IPS DF 4.7 (cell line): Measurements from ENCODE around the gene PLD5.
"Not testable (repeated sequence)": the region's sequence is repeated elsewhere in the genome, so short reads cannot be mapped to it uniquely, and the experiment has no call there.

Experiments
- DNase-seq: peaks from one replicate; pipeline ENCODE4 v3.0.0-alpha.2; 2013; ENCODE audit warnings: low spot score; ENCODE audit errors: extremely low read depth

The PLD5 gene

DNA sequence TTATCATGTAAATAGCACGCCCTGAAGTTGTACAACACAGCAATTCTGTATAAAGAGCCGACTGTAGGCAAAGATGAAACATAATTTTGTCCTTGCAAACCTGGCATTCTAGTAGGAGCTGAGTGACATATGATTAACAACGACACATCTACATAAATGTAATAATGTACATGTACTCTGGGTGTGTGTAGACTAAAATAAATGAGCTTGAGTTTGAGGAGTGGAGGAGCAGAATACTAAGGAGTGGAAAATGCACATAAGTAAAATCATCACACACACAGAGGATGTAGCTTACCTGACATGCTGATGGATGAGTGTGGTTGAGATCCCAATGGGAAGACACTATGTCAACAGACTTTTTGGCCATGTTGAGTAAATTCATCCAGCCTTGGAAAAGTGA lies 236.4 kb downstream of the PLD5 start:
- DNase-seq = not testable (repeated sequence)

DNA sequence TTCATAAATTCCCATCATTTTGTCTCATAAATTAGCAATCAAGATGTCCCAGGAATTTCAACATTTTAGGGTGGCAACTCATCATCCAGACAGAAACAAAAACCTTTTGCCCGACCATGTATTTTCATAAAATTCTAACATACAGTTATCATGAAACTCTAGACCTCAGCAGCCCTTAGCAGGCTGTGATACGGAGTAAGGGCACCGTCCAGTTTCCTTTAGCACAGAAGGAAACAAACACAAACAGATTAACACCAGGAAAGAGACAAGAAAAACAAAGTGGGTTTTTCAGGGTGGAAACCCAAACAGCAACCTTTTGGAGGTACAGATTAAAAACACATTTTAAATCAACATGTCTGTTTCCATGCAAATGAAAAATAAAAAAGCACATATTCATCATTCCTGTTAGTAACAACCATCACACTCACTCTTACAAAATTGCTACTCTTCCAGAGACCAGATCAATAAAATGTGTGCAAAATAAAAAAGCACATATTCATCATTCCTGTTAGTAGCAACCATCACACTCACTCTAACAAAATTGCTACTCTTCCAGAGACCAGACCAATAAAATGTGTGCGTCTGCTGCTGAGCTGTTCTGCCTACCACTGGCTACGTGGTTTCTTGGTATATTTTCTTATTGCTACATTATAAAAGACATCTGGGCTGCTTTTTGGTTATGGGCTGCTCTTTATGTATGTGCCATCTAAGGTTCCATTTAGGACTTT lies 241.6 kb downstream of the PLD5 start:
- DNase-seq = not testable (repeated sequence)

- not testable (repeated sequence) for DNase-seq
These were observed 246.1 kb downstream of the PLD5 start for GRCh38 chr1:242278406-242278805.

- not testable (repeated sequence) for DNase-seq
These were observed 247.7 kb downstream of the PLD5 start for GRCh38 chr1:242276769-242277168.

GRCh38 chr1:242267004-242267403 lies 257.5 kb downstream of the PLD5 start:
- not testable (repeated sequence) for DNase-seq

- not testable (repeated sequence) for DNase-seq
These were observed 260.1 kb downstream of the PLD5 start for GRCh38 chr1:242264419-242264818.

GRCh38 chr1:242245255-242245654 lies 279.2 kb downstream of the PLD5 start:
- no peak for DNase-seq

DNA sequence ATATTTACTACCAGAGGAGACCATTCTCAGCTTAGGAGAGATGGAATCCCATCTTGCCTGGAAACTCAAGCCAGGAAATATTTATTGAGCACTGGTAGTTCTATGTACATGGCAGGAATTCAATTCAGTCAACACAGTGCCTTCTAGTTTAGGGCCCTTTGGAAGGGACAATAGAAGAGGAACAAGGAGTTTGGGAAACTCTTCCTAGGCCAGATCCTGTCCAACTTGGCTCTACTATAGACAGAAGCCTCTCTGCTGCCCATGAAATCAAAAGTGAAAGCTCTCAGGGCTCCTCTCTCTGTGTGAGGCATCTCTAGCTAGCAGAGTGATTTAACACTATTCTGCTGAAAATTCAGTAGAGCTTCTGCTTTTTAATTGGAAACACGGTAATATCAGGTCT lies 281.0 kb downstream of the PLD5 start:
- DNase-seq = no peak

DNA sequence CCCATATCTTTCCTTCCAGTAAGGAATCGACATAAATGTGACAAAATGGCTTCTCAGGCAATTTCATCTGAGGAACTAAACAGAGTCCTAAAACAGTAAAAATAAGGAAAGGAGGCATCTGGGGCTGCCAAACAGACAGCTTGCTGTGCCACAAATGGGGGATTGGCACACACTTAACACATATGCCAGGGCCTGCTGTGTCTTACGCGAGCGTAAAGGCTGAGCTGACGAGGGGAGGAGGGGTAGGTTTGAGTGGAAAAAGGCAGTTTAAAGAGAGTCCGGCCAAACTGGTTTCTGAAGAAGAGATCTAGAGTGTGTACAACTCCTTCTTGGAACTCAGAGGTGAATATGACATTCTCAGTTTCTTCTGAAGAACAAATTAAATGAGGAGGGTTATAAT lies 281.5 kb downstream of the PLD5 start:
- no peak for DNase-seq

DNA sequence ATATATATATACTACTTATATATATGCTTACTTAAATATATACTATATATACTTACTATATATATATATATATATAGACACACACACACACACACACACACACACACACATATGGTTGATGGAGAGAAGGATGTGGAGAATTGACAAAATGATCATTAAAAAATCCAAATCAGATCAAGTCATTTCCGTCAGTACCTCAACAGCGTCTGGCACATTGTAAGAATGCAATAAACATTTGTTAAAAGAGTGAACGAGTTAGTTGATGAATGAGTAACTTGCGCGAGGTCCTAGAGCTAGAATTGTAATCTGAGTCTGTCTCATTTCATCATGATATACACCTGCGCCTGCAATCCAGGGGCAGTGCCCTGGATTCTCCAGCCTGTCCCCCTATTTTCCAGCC lies 282.6 kb downstream of the PLD5 start:
- DNase-seq = no peak

DNA sequence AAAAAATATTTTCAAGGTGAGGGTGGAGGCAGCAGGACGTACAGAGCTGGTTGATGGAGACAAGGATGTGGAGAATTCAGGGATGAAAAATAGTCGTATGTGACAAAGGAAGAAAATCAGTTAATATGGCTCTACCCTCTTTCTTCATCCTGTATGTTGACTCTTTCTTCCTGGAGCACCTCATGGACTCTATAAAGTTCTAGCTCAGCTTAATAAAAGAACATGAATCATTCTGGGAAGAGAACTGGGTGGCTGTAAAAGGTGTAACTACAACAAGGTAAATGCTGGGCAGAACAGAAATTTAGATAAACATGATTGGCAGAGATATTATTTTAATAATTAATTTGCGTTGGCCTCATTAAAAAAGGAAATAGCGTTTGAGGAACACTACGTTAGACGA lies 283.8 kb downstream of the PLD5 start:
- no peak for DNase-seq

DNA sequence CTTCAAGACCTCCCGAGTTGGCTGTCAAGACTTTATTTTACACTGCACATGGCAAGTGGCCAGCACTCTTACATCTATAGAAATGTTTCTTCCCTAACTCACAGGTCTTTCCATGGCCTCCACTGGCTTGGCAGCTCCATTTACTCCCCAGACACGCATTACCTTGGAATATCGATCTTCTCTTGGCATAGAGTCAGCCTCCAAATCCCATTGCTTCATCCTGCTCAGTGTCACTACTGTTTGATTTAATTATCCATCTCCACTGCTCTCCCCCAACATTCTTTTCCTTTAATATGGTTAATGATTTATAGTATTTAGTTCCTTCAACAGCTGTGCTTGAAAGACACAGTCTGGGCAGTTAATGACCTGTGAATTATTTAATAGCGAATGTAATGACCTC lies 284.4 kb downstream of the PLD5 start:
- no peak for DNase-seq

- no peak for DNase-seq
These were observed 285.1 kb downstream of the PLD5 start for GRCh38 chr1:242239398-242239797.

DNA sequence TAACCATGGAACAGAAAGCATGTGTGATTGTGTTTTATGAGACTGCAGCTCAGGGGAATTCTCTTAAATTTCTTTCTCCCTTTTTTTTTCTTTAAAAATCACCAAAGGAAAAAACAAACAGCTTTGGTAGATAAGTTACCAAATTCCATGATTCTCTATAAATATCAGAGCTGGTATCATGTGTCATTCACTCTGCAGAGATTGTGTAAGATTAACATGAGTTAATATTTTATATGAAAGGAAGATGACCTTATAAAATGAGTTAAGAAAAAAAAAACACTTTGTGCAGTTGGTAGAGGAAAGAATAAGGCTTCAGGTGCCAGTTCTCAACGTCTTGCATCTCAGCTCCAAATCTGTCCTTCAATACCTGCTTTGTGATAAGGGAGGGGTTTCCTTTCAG lies 287.4 kb downstream of the PLD5 start:
- no peak for DNase-seq

GRCh38 chr1:242228991-242229390 lies 295.5 kb downstream of the PLD5 start:
- DNase-seq = no peak

DNA sequence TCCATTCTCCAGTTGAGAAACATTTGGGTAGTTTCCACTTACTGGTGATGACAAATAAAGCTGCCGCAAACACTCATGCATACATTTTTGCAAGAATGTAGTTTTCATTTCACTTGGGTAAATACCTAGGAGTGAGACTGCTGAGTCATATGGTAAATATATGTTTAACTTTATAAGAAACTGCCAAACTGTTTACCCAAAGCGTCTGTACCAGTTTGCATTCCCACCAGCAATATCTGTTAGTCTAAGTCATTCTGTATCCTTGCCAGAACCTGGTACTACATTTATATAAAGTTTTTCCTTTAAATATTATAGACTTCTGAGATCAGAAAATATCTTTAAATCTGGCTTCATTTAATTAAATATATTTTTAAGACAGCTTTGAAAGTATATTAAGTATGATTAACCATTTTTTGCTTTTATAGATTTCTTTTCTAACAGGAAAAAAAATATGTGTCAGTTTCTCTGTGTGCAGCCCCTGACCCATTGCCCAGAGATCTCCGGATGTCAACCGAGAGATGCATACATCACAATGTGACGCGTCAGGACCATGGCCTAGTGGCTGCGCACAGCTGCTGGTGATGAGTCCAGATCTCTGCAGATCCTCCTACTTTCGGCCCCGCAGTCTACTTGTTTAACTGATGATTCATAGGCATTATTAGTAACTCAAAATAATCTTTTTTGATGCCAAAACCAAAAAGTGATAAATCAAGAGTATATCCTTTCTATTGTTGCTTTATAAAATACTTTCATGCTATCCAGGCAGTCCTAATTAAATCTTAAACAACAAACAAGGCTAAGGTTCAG lies 298.5 kb downstream of the PLD5 start:
- DNase-seq = no peak

- DNase-seq = not testable (repeated sequence)
These were observed 299.4 kb downstream of the PLD5 start for GRCh38 chr1:242224878-242225766.

GRCh38 chr1:242224461-242224860 lies 300.0 kb downstream of the PLD5 start:
- DNase-seq = no peak

DNA sequence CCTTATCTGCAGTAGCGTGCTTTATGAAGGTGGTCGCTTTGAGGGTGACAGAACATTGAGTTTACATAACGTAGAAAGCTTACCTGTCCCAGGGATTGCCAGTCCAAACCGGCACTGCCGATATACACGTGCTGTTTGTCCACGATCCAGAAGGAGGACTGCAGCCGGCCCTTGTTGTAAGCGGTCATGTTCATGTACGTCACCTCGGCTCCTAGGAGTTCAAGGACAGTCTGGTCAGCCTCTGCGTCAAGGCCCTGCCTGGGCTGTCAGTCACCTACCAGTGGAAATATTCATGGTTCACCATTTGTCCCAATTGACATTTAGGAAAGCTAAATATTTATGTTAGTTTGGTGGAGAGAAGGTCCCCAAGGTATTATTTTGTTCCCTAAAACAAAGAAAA lies 304.6 kb downstream of the PLD5 start:
- DNase-seq = no peak

DNA sequence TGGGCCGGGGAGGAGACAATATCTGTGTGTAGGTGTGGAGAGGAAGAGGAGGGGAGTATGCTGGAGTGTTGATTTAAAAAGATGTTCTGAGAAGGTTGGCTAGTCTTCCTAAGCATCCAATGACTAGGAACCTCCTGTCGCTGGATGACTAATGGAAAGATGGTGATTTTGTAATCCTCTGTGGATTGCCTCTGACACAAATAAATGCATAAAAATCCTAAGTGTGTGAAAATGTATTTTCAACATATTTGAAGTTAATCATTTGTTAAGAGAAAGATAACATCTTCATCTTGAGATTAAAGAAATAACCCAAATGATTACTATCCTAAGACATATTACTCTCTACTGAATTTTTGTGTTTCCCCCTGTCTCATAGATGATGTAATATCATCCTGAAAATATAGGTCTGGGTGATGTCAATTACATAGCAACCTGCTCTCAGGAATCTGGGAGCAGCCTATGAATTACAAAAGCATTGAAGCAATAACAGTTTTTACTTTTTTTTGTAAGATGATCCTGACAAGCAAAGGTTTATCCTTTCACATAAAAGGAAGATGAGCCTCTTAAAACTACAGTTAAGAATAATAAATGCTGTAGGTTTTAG lies 305.1 kb downstream of the PLD5 start:
- no peak for DNase-seq

- DNase-seq = no peak
These were observed 308.1 kb downstream of the PLD5 start for GRCh38 chr1:242216368-242216767.
